ENCODE data around the gene GALK1. TPM values are rescaled to one million over a fixed set of nuclear protein-coding genes. Genes with fewer than 3 reads are reported as not detected.

The GALK1 gene
- total and polyA plus RNA-seq, 2 of the 13 experiments (the other 11 are each of a cell fraction or from before 2014, with no cell fraction given), result 59.9 to 93.6 TPM

GRCh38 chr17:75779250-75779986 lies 14.4 kb upstream of the GALK1 start (continued):
- no peak for TF ChIP-seq ZNF18 (CRISPR knock-in tag; IDR thresholded peaks at IDR 0.05; ENCODE audit: insufficient replicate concordance)
- TF ChIP-seq PRDM4 (CRISPR knock-in tag; IDR thresholded peaks at IDR 0.05; ENCODE audit: borderline replicate concordance), result peak; percentile 86; the same call in 1 of the 2 replicates
- peak; percentile 88 for TF ChIP-seq ZNF768 (CRISPR knock-in tag; IDR thresholded peaks at IDR 0.05)
- TF ChIP-seq ZNF17 (CRISPR knock-in tag; IDR thresholded peaks at IDR 0.05), result no peak
- peak; percentile 64; the same call in 1 of the 2 replicates for TF ChIP-seq ZNF331 (CRISPR knock-in tag; IDR thresholded peaks at IDR 0.05)
- peak; percentile 76 for TF ChIP-seq ZNF503 (CRISPR knock-in tag; IDR thresholded peaks at IDR 0.05)
- peak; percentile 92 for TF ChIP-seq ZNF142 (CRISPR knock-in tag; IDR thresholded peaks at IDR 0.05)
- peak; percentile 94; the same call in 1 of the 2 replicates for TF ChIP-seq ZNF615 (CRISPR knock-in tag; IDR thresholded peaks at IDR 0.05; ENCODE audit: borderline replicate concordance)
- 0 out of 2 replicates have a peak, but pooled peaks have one; percentile 37 for TF ChIP-seq ZNF383 (CRISPR knock-in tag; IDR thresholded peaks at IDR 0.05; ENCODE audit: borderline replicate concordance)
- TF ChIP-seq ZFP41 (CRISPR knock-in tag; IDR thresholded peaks at IDR 0.05; ENCODE audit: borderline replicate concordance), result peak; percentile 63; the same call in 1 of the 2 replicates
- no peak; the same call in 1 of the 2 replicates for TF ChIP-seq ZBTB42 (CRISPR knock-in tag; IDR thresholded peaks at IDR 0.05)
- peak; percentile 65; the same call in 1 of the 2 replicates for TF ChIP-seq ZNF558 (CRISPR knock-in tag; IDR thresholded peaks at IDR 0.05; ENCODE audit: borderline replicate concordance)
- TF ChIP-seq ZNF530 (CRISPR knock-in tag; IDR thresholded peaks at IDR 0.05; ENCODE audit: low read depth), result no peak; the same call in 1 of the 2 replicates
- no peak for TF ChIP-seq TFAP4 (IDR thresholded peaks at IDR 0.05; ENCODE audit: borderline replicate concordance, low read depth)

All from HepG2 (cell line).